Gastroesophageal sphincter (tissue), 4 donors: ENCODE results near the gene PLXNA2. TPM values are rescaled to one million over a fixed set of nuclear protein-coding genes. Genes with fewer than 3 reads are reported as not detected.
A peak's percentile ranks its signal among the peaks of the same experiment; 100 is the strongest.

Source experiments
- ATAC-seq: fragments of 150-250 bp; one replicate; pipeline ENCODE4 v1.9.1; 2016; ENCODE audit warnings: mild to moderate bottlenecking, moderate library complexity
- H3K27ac ChIP-seq, 4 donors: fragments of 200-600 bp; sonication (generic) in 3 of 4; 1 replicate in 3 of 4; 2 replicates in 1 of 4; pipeline ENCODE4 v1.5.1; 2016 to 2019
- H3K27me3 ChIP-seq: fragments of 200-600 bp; sonication (generic); one replicate; pipeline ENCODE4 v1.5.1; 2019
- H3K36me3 ChIP-seq, 2 donors: fragments of 200-600 bp; sonication (generic); one replicate each; pipeline ENCODE4 v1.5.1; 2019; ENCODE audit warnings: control low read depth in 1 of 2
- H3K4me1 ChIP-seq, 3 donors: fragments of 200-600 bp; sonication (generic); 1 replicate in 2 of 3; 2 replicates in 1 of 3; pipeline ENCODE4 v1.5.1; 2016 to 2019; ENCODE audit warnings: control low read depth in 2 of 3
- H3K4me3 ChIP-seq, 2 donors: fragments of 200-600 bp; sonication (generic); one replicate each; pipeline ENCODE4 v1.5.1; 2019; ENCODE audit warnings: mild to moderate bottlenecking in 1 of 2, moderate library complexity in 1 of 2
- H3K9me3 ChIP-seq, 3 donors: fragments of 200-600 bp; sonication (generic); one replicate each; pipeline ENCODE4 v1.5.1; 2017 to 2019; ENCODE audit warnings: control low read depth in 2 of 3
- CTCF ChIP-seq, 4 experiments: fragments of 200-600 bp in 2 of 4; fragments of 450-650 bp in 2 of 4; sonication (generic) in 1 of 4; IDR thresholded peaks; one replicate each; pipeline ENCODE4 v1.5.1; 2017 to 2019; ENCODE audit warnings: antibody characterized with exemption in 4 of 4, mild to moderate bottlenecking in 2 of 4, moderate library complexity in 2 of 4
- EP300 ChIP-seq: sonication (generic); formaldehyde crosslinking; IDR thresholded peaks from one replicate; pipeline ENCODE4 v1.6.1; 2017; ENCODE audit warnings: antibody characterized with exemption, mild to moderate bottlenecking
- POLR2A ChIP-seq, 2 donors: fragments of 450-650 bp; IDR thresholded peaks; one replicate each; pipeline ENCODE4 v1.6.1; 2017; ENCODE audit warnings: antibody characterized with exemption in 2 of 2, mild to moderate bottlenecking in 2 of 2, moderate library complexity in 1 of 2
- POLR2AphosphoS5 ChIP-seq: sonication (generic); formaldehyde crosslinking; IDR thresholded peaks from one replicate; pipeline ENCODE4 v1.6.1; 2017; ENCODE audit warnings: antibody characterized with exemption
- WGBS, 2 donors: methylation state at CpG; one replicate each; pipeline ENCODE4 v1.1.5; 2018; ENCODE audit warnings: low coverage in 1 of 2; 5-methylcytosine and 5-hydroxymethylcytosine counted together
- total RNA-seq, 4 donors: library from RNA; depleted of rRNA; stranded (reverse); fragments of >200 nt; gene quantifications; one replicate each; pipeline ENCODE4 v1.1.0, GENCODE V29; 2016

PLXNA2 gene
- total RNA-seq, 4 donors from 2014 or later = 12.5 to 38.3 (median 32.0) TPM

GRCh38 chr1:208256556-208256955 is 12.4 kb upstream of the PLXNA2 start:
- Histone ChIP-seq H3K27ac (no peak overlapping the region), H3K4me3 (no peak overlapping the region), H3K27me3 (peaks cover 4% of the 10 kb centered on the region), H3K36me3 (no peaks in the 10 kb centered on the region), H3K9me3 (peaks cover 0 to 9% (median 0%) of the 10 kb centered on the region in 3 donors), H3K4me1 (peaks cover 0 to 11% (median 0%) of the 10 kb centered on the region in 3 donors)
- ATAC-seq = no peak
- WGBS, 2 donors = 87 to 95% methylated on average over 6 to 7 of the region's 7 CpGs
- TF ChIP-seq POLR2A (IDR thresholded peaks at IDR 0.05) (no peak), POLR2AphosphoS5 (no peak), CTCF (IDR thresholded peaks at IDR 0.05) (no peak), EP300 (no peak)

GRCh38 chr1:208256091-208256490 is 11.9 kb upstream of the PLXNA2 start:
- Histone ChIP-seq H3K27ac (no peak overlapping the region), H3K4me1 (peaks cover 0 to 11% (median 0%) of the 10 kb centered on the region in 3 donors), H3K9me3 (peaks cover 0 to 9% (median 0%) of the 10 kb centered on the region in 3 donors), H3K36me3 (no peaks in the 10 kb centered on the region), H3K4me3 (no peak overlapping the region), H3K27me3 (peaks cover 4% of the 10 kb centered on the region)
- ATAC-seq = no peak
- 88% methylated on average over 1 of the region's 1 CpG; no CpG with 5 or more reads in 1 of the 2 donors for WGBS, 2 donors
- no peak for TF ChIP-seq CTCF (IDR thresholded peaks at IDR 0.05)
- TF ChIP-seq EP300 = no peak
- no peak for TF ChIP-seq POLR2AphosphoS5
- no peak for TF ChIP-seq POLR2A (IDR thresholded peaks at IDR 0.05)

GRCh38 chr1:208254862-208255261 is 10.7 kb upstream of the PLXNA2 start:
- Histone ChIP-seq H3K4me1 (peaks cover 0 to 11% (median 0%) of the 10 kb centered on the region in 3 donors), H3K9me3 (peaks cover 0 to 1% (median 0%) of the 10 kb centered on the region in 3 donors), H3K4me3 (no peak overlapping the region), H3K36me3 (no peaks in the 10 kb centered on the region), H3K27ac (no peak overlapping the region), H3K27me3 (peaks cover 4% of the 10 kb centered on the region)
- TF ChIP-seq CTCF (IDR thresholded peaks at IDR 0.05) (no peak), POLR2AphosphoS5 (no peak), POLR2A (IDR thresholded peaks at IDR 0.05) (no peak), EP300 (no peak)
- 100% methylated on average over 1 of the region's 1 CpG for WGBS, 2 donors
- ATAC-seq = no peak

GRCh38 chr1:208254376-208254775 is 10.2 kb upstream of the PLXNA2 start:
- Histone ChIP-seq H3K27ac (no peak overlapping the region), H3K4me1 (peaks cover 0 to 11% (median 0%) of the 10 kb centered on the region in 3 donors), H3K4me3 (no peak overlapping the region), H3K27me3 (peaks cover 4% of the 10 kb centered on the region), H3K36me3 (no peaks in the 10 kb centered on the region), H3K9me3 (no peaks in the 10 kb centered on the region)
- TF ChIP-seq CTCF (IDR thresholded peaks at IDR 0.05) (no peak), POLR2AphosphoS5 (no peak), POLR2A (IDR thresholded peaks at IDR 0.05) (no peak), EP300 (no peak)
- 100% methylated on average over 1 of the region's 1 CpG for WGBS, 2 donors
- no peak for ATAC-seq

- Histone ChIP-seq H3K4me1 (peaks cover 0 to 18% (median 0%) of the 10 kb centered on the region in 3 donors), H3K27me3 (no peaks in the 10 kb centered on the region), H3K36me3 (no peaks in the 10 kb centered on the region), H3K9me3 (no peaks in the 10 kb centered on the region), H3K27ac (peak overlapping the region in 1 of 4 donors; percentile 9), H3K4me3 (no peak overlapping the region)
- ATAC-seq = no peak
- no peak for TF ChIP-seq POLR2A (IDR thresholded peaks at IDR 0.05)
- no peak for TF ChIP-seq EP300
- TF ChIP-seq POLR2AphosphoS5 = peak; percentile 33
- WGBS, 2 donors = 69 to 73% methylated on average over 6 to 7 of the region's 7 CpGs
Measured at GRCh38 chr1:208252836-208253576, 8.8 kb upstream of the PLXNA2 start.
